ENCODE data around the gene PPIP5K2. TPM values are rescaled to one million over a fixed set of nuclear protein-coding genes. Genes with fewer than 3 reads are reported as not detected.

PPIP5K2 gene
- total RNA-seq, 1 donor from 2014 or later = 108 TPM

DNA sequence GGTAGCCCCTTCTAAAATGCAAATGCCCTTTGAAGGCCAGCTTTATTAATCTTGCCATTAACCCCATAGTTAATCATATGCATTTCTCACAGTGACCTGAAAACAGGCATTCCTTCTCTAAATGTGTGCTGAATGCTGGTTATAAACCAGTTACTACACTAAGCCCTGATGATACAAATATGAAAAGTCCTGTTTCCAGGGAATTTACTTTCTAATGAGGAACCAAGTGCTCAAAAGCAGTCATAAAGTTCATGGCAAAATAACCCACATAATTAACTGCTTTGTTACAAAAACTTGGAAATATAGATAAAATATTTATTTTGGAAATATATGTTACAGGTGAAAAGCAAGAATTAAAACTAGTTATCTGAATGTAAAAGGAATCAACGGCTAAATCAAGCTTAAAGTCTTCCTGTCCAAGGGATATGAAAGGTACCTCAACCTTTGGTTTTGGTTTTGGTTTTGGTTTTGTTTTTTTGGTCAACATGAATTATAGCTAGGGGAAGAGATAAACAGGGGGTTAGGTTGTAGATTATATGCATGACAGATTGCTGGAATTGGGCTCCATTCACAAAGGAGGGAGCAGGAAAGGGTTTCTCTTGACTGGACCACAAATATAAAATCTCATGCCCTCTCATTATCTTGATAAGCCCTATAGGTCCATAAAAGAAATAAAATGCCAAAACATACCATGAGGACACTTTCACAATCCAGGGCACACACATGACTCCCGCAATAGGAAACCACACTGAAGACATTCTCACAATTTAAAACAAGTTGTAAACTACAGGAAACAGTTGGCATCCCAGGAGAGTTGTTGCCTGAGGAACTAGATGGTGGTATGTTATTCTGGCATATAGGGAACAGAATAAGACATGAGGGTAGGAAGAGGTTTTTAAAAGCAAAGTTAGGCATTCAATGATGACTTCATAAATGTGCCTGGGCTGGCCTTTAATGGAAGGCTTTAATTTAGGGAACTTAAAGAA, 91.8 kb downstream of the PPIP5K2 start:
- Mint-ChIP-seq H3K27me3 (ENCODE audit: insufficient read depth, low read depth) (no peaks in the 10 kb centered on the region), H3K4me1 (no peaks in the 10 kb centered on the region), H3K36me3 (no peaks in the 10 kb centered on the region), H3K9me3 (no peaks in the 10 kb centered on the region), H3K27ac (no peak overlapping the region), H3K4me3 (no peak overlapping the region)
- Histone ChIP-seq H3K4me2 (no peak overlapping the region), H3K27me3 (no peaks in the 10 kb centered on the region), H3K9ac (no peak overlapping the region), H3K4me1 (no peaks in the 10 kb centered on the region), H2AFZ (replicated peaks) (no peak overlapping the region), H3K4me3 (no peak overlapping the region), H3K36me3 (no peaks in the 10 kb centered on the region), H4K20me1 (ENCODE audit: low read depth) (no peaks in the 10 kb centered on the region), H3F3A (ENCODE audit: low read depth) (no peaks in the 10 kb centered on the region), H3K79me2 (ENCODE audit: low read depth) (no peaks in the 10 kb centered on the region), H3K27ac (no peak overlapping the region), H3K9me3 (ENCODE audit: low read depth) (no peaks in the 10 kb centered on the region)
- DNase-seq (ENCODE audit: low spot score) = no peak
- TF ChIP-seq EZH2 (IDR thresholded peaks at IDR 0.05) (no peak), CTCF (IDR thresholded peaks at IDR 0.05) (no peak)

DNA sequence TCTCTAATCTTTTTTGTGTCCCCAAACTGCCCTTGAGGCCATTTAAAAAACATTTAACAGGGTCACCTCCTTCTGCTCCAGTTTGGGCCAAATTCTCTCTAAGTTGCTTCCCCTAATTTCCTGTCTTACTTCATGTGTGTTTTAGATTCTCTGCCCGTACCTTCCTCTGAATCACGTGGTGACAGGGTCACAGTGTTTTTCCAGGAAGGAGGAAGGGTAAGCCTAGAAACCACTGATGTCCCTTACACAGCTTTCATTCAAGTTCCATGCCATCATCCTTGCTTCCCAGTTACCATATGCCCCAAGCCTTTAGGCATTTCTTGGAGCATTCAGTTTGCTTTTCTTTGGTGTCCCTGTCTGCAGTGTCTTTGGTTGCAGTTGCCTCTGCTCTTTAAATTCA, 96.0 kb downstream of the PPIP5K2 start:
- Mint-ChIP-seq H3K36me3 (no peaks in the 10 kb centered on the region), H3K4me3 (no peak overlapping the region), H3K9me3 (peaks cover 3% of the 10 kb centered on the region), H3K27ac (peak overlapping the region; percentile 51), H3K4me1 (no peaks in the 10 kb centered on the region), H3K27me3 (ENCODE audit: insufficient read depth, low read depth) (peaks cover 2% of the 10 kb centered on the region)
- no peaks in the 10 kb centered on the region for H3K79me2 ChIP-seq (ENCODE audit: low read depth)
- no peaks in the 10 kb centered on the region for H3K27me3 ChIP-seq
- no peaks in the 10 kb centered on the region for H4K20me1 ChIP-seq (ENCODE audit: low read depth)
- no peak overlapping the region for H2AFZ ChIP-seq (replicated peaks)
- no peaks in the 10 kb centered on the region for H3K9me3 ChIP-seq (ENCODE audit: low read depth)
- H3K9ac ChIP-seq = no peak overlapping the region
- TF ChIP-seq EZH2 (IDR thresholded peaks at IDR 0.05) (no peak), EZH2phosphoT487 (IDR thresholded peaks at IDR 0.05) (no peak), CTCF (IDR thresholded peaks at IDR 0.05) (no peak)
- H3F3A ChIP-seq (ENCODE audit: low read depth) = no peaks in the 10 kb centered on the region
- no peak overlapping the region for H3K4me2 ChIP-seq
- H3K27ac ChIP-seq = no peak overlapping the region
- H3K4me1 ChIP-seq = no peaks in the 10 kb centered on the region
- DNase-seq (ENCODE audit: low spot score) = no peak
- H3K4me3 ChIP-seq = no peak overlapping the region
- H3K36me3 ChIP-seq = no peaks in the 10 kb centered on the region

GRCh38 chr5:103216697-103217096, 96.6 kb downstream of the PPIP5K2 start:
- H3K4me3 ChIP-seq = no peak overlapping the region
- no peak overlapping the region for H3K27ac ChIP-seq
- H3K9me3 Mint-ChIP-seq = peaks cover 3% of the 10 kb centered on the region
- no peak overlapping the region for H3K4me3 Mint-ChIP-seq
- H3K9ac ChIP-seq = no peak overlapping the region
- H3K27me3 ChIP-seq = no peaks in the 10 kb centered on the region
- no peaks in the 10 kb centered on the region for H3F3A ChIP-seq (ENCODE audit: low read depth)
- H3K79me2 ChIP-seq (ENCODE audit: low read depth) = no peaks in the 10 kb centered on the region
- H3K36me3 ChIP-seq = no peaks in the 10 kb centered on the region
- no peaks in the 10 kb centered on the region for H3K4me1 ChIP-seq
- H3K4me1 Mint-ChIP-seq = no peaks in the 10 kb centered on the region
- H4K20me1 ChIP-seq (ENCODE audit: low read depth) = no peaks in the 10 kb centered on the region
- no peaks in the 10 kb centered on the region for H3K36me3 Mint-ChIP-seq
- H3K4me2 ChIP-seq = no peak overlapping the region
- no peak overlapping the region for H3K27ac Mint-ChIP-seq
- H2AFZ ChIP-seq (replicated peaks) = no peak overlapping the region
- H3K9me3 ChIP-seq (ENCODE audit: low read depth) = no peaks in the 10 kb centered on the region
- H3K27me3 Mint-ChIP-seq (ENCODE audit: insufficient read depth, low read depth) = peaks cover 2% of the 10 kb centered on the region
- no peak for DNase-seq (ENCODE audit: low spot score)
- no peak for TF ChIP-seq EZH2phosphoT487 (IDR thresholded peaks at IDR 0.05)

- Histone ChIP-seq H3K9me3 (ENCODE audit: low read depth) (no peaks in the 10 kb centered on the region), H4K20me1 (ENCODE audit: low read depth) (no peaks in the 10 kb centered on the region), H3K4me2 (no peak overlapping the region), H3K36me3 (no peaks in the 10 kb centered on the region), H3K4me1 (no peaks in the 10 kb centered on the region), H3F3A (ENCODE audit: low read depth) (no peaks in the 10 kb centered on the region), H3K27ac (no peak overlapping the region), H3K4me3 (no peak overlapping the region), H2AFZ (replicated peaks) (no peak overlapping the region), H3K27me3 (no peaks in the 10 kb centered on the region), H3K79me2 (ENCODE audit: low read depth) (no peaks in the 10 kb centered on the region), H3K9ac (no peak overlapping the region)
- H3K27ac Mint-ChIP-seq = no peak overlapping the region
- H3K9me3 Mint-ChIP-seq = peaks cover 3% of the 10 kb centered on the region
- no peak for TF ChIP-seq EZH2 (IDR thresholded peaks at IDR 0.05)
- TF ChIP-seq EZH2phosphoT487 (IDR thresholded peaks at IDR 0.05) = no peak
- TF ChIP-seq CTCF (IDR thresholded peaks at IDR 0.05) = no peak
- no peak overlapping the region for H3K4me3 Mint-ChIP-seq
- no peaks in the 10 kb centered on the region for H3K36me3 Mint-ChIP-seq
- H3K27me3 Mint-ChIP-seq (ENCODE audit: insufficient read depth, low read depth) = peaks cover 2% of the 10 kb centered on the region
- no peak for DNase-seq (ENCODE audit: low spot score)
- no peaks in the 10 kb centered on the region for H3K4me1 Mint-ChIP-seq
These were observed 97.0 kb downstream of the PPIP5K2 start for GRCh38 chr5:103217101-103217500.

Data from neural progenitor cell (in vitro differentiated cells).